ENCODE data around the gene HAPLN2.
"Not testable (repeated sequence)": the region's sequence is repeated elsewhere in the genome, so short reads cannot be mapped to it uniquely, and the experiment has no call there.

The HAPLN2 gene

GRCh38 chr1:156591432-156592157, 27.6 kb upstream of the HAPLN2 start, which contains the start of gene NAXE:
NAXE (plus strand) TSS chr1:156591776; CDS start chr1:156591805, 29 bp downstream.
- DNase-seq (ENCODE audit: low read depth in 2 of 3, low spot score in 1 of 3), result peak in 1 of 3 donors; percentile 65

DNA sequence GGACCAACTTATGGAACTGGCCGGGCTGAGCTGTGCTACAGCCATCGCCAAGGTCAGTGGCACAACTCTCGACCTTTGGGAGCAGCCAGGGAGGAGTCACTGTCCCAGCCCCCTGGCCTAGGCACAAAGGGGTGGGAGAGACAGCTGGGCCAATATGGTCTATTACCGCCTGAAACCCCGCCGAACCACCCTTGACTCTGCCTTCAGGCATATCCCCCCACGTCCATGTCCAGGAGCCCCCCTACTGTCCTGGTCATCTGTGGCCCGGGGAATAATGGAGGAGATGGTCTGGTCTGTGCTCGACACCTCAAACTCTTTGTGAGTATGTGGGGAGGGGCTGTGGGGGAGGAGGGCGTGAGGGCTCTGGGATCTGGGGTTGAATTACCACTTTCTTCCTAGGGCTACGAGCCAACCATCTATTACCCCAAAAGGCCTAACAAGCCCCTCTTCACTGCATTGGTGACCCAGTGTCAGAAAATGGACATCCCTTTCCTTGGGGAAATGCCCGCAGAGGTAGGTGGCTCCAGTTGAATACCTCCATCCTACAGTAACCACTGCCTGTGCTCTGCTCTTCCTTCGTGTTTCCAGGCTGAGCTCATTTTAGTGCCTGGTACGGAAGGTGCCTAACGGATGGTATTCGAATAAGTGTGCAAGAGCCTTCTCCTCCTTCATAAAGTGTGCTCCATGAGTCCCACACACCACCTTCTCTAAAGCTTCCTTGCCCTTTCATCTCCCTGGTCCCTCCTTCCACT, 26.9 kb upstream of the HAPLN2 start:
- no peak for DNase-seq (ENCODE audit: low read depth in 2 of 3, low spot score in 1 of 3)

DNA sequence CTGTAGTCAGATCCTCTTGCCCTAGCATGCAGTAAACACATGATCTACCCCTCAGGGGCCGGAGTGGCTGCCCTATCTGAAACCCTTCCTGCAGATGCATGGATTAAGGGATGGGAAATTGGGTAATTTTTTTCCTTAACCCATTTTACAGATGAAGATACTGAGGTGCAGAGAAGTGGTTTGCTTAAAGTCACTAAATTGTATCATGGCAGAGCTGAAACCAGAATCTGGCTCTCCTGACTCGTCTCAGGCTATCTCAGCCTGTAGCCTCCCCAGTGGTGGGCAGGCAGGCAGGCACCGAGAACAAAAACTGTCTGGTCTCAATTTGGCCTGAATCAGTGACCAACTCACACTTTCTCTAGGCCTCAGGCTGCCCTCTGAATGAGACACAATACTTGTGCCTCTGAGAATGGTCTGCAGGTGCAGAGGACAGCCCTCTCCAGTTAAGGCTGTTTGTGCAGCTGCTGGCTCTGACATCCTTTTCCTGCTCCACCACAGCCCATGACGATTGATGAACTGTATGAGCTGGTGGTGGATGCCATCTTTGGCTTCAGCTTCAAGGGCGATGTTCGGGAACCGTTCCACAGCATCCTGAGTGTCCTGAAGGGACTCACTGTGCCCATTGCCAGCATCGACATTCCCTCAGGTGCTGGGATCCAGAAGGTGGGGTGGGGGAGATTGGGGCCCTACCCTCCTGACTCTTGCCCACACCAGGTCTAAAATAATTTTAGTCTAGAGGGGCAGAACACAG, 26.1 kb upstream of the HAPLN2 start:
- no peak for DNase-seq (ENCODE audit: low read depth in 2 of 3, low spot score in 1 of 3)

- DNase-seq (ENCODE audit: low read depth in 2 of 3, low spot score in 1 of 3), result no peak
Measured at GRCh38 chr1:156593661-156593989, 25.6 kb upstream of the HAPLN2 start.

GRCh38 chr1:156594190-156594589, 25.0 kb upstream of the HAPLN2 start:
- no peak for DNase-seq (ENCODE audit: low read depth in 2 of 3, low spot score in 1 of 3)

DNA sequence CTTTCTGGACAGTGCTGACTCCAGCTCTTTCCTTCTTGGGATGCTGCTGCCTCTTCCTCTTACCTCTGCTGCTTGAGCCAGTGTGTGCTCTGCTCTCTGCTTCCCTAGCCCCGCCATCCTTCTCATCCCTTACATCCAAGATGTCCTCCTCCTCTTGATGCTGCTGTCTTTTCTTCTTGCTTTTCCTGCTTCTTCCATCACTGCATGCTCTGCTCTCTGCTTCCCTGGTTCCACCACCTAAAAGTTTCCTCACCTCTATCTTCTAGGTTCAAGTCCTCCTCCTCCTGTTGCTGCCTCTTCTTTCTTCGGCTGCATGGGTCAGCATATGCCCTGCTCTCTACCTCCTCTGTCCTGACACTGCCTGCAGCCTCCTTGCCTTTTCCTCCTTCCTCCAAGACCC, 24.2 kb upstream of the HAPLN2 start:
- DNase-seq (ENCODE audit: low read depth in 2 of 3, low spot score in 1 of 3), result no peak

DNA sequence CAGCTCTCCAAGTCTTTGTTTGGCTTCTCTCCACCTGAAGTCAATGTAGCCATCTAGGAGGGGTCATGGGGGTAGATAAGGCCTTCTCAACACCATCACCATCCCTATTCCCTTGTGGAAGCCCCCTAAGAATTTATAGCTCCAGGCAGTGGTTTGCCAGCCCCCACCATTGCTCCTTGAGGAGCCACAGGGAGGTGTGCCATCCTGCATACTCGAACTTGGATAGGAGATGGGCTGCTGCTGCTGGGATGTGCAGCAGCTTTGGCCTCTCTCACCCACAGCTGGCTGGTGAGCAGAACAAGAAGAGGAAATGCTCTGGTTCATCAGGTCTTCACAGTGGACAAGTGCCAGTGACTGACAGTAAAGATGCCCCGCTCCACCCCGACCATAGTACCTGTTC, 22.8 kb upstream of the HAPLN2 start:
- no peak for DNase-seq (ENCODE audit: low read depth in 2 of 3, low spot score in 1 of 3)

GRCh38 chr1:156598125-156598524, 21.1 kb upstream of the HAPLN2 start:
- no peak for DNase-seq (ENCODE audit: low read depth in 2 of 3, low spot score in 1 of 3)

GRCh38 chr1:156598731-156599432, 20.3 kb upstream of the HAPLN2 start:
- no peak for DNase-seq (ENCODE audit: low read depth in 2 of 3, low spot score in 1 of 3)

DNA sequence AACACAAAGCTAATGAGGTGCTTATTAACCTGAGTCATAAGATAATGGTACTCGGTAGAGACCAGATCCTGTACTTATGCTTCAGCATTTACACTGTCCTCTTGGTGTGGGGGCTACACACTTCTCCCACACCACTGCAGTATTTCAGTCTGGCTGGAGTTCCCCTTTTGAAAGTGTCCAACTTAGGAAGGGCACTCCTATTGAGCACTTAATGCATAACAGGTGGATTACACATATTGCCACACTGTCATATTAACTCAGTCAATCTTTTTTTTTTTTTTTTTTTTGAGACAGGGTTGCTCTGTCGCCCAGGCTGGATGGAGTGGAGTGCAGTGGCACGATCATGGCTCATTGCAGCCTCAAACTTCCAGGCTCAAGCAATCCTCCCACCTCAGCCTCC, 19.4 kb upstream of the HAPLN2 start:
- DNase-seq (ENCODE audit: low read depth in 2 of 3, low spot score in 1 of 3), result no peak

DNA sequence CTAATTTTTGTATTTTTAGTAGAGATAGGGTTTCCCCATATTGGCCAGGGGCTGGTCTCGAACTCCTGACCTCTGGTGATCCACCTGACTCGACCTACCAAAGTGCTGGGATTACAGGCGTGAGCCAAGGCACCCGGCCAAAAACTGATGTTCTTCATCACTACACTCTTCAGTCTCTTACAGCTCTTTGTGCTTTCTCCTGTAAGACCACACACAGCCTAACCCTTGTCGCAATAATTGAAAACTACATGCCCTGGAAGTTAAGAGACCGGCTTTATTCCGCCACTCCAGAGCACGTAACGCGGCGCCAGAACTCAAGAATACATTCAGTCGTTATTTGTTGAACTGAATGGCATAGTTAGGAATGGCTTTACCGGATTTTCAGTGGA, 18.5 kb upstream of the HAPLN2 start:
- DNase-seq (ENCODE audit: low read depth in 2 of 3, low spot score in 1 of 3), result no peak

- DNase-seq (ENCODE audit: low read depth in 2 of 3, low spot score in 1 of 3), result peak; percentile 68 to 81 (median 74)
Measured at GRCh38 chr1:156601122-156601830, 17.9 kb upstream of the HAPLN2 start, which contains the start of gene GPATCH4. GPATCH4 (minus strand) TSS chr1:156601479.

DNA sequence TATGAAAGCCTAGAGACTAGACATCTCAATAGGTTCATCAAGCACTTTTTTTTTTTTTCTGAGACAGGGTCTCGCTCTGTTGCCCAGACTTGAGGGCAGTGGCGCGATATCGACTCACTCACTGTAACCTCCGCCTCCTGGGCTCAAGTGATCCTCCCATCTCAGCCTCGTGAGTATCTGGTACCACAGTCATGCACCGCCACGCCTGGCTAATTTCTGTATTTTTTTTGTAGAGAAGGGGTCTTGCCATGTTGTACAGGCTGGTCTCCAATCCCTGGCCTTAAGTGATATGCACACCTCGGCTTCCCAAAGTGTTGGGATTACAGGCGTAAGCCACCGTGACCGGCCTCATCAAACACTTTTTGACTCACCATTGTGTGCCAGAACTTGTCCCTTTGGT, 17.3 kb upstream of the HAPLN2 start:
- no peak for DNase-seq (ENCODE audit: low read depth in 2 of 3, low spot score in 1 of 3)

DNA sequence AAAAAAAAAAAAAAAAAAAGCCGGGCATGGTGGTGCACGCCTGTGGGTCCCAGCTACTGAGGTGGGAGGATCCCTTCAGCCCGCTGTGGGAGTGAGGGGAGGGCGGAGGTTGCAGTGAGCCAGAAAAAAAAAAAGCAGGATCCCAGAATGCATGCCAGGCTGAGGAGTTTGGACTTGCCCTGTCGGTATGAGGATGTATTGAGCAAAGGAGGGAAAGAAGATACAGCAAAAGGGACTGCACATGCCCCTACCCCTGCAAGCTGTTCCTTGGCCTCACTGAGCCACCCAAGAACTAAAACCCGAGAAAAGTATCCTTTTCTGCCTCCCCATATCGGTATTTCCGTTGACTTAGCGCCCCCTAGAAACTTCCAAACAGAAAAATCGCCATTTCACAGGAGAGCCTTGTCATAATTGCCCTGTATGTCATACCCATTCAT, 16.6 kb upstream of the HAPLN2 start:
- no peak for DNase-seq (ENCODE audit: low read depth in 2 of 3, low spot score in 1 of 3)

DNA sequence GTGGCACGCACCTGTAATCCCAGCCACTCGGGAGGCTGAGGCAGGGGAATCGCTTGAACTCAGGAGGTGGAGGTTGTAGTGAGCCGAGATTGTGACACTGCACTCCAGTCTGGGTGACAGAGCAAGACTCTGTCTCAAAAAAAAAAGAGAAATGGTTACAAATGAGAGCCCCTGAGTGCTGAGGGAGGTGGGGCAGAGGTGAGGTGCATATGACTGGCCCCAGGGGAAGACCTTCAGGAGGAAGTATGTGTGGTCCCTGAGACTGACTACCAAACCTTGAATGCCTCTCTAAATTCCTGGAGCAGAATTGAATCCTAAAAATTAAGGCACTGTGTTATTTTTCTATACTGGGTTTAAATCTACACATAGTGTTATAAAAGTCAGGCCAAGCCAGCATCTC, 11.9 kb upstream of the HAPLN2 start:
- not testable (repeated sequence) for DNase-seq (ENCODE audit: low read depth in 2 of 3, low spot score in 1 of 3)

DNA sequence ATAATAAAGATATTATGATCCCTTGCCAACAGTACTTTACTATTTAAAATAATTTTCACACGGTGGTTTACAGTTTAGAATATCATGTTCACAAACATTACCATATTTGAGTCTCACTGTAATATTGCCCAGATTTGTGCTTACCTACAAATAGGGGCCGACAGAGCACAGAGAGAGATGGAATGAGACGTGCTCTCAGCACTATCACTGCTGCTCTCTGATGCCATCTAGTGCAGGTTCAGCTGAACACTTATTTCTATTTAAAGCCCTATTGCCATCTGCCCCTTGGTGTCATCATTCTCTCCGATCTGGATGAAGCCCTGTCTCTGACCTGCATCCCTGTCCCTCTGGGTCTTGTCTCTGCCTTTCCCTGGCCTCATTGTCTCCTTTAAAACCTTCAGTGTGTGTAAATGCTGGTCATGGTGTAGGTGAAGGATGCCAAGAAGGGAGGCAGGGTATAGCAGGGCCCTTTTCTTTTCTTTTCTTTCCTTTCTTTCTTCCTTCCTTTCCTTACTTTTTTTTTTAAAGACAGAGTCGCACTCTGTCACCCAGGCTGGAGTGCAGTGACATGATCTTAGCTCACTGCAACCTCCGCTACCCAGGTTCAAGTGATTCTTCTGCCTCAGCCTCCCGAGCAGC, 11.1 kb upstream of the HAPLN2 start:
- DNase-seq (ENCODE audit: low read depth in 2 of 3, low spot score in 1 of 3), result peak in 1 of 3 donors; percentile 66

- peak in 1 of 3 donors; percentile 61 for DNase-seq (ENCODE audit: low read depth in 2 of 3, low spot score in 1 of 3)
Measured at GRCh38 chr1:156608981-156609380, 10.2 kb upstream of the HAPLN2 start.

DNA sequence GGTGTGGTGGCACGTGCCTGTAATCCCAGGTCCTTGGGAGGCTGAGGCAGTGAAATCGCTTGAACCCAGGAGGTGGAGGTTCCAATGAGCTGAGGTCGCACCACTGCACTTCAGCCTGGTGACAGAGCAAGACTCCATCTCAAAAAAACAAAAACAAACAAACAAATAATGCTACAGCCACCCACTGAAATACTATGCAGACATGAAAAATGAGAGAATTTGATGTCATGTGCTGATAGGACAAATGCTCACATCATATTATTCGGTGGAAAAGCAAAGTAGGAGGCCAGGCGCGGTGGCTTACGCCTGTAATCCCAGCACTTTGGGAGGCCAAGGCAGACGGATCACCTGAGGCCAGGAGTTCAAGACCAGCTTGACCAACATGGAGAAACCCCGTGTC, 9.1 kb upstream of the HAPLN2 start:
- DNase-seq (ENCODE audit: low read depth in 2 of 3, low spot score in 1 of 3), result not testable (repeated sequence)

GRCh38 chr1:156612666-156613065, 6.5 kb upstream of the HAPLN2 start:
- DNase-seq (ENCODE audit: low read depth in 2 of 3, low spot score in 1 of 3), result no peak

DNA sequence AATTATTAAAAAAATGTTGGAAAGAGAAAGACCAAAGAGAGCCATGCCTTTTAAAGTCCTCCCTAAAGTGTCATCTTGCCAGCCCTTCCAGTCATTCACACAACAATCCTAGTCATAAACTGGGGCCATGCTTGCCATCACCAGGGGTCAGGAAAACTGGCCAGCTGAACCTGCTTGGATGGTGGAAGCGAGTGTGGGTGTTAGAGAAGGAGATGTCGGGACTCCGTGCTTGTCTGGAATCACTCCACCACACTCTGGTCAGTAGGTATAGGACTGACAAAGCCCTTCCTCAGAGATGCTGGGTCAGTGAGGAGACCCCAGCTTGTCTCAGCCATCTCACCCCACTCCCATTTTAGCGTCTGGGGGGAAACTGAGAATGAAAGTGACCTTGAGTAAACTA, 3.3 kb upstream of the HAPLN2 start:
- DNase-seq (ENCODE audit: low read depth in 2 of 3, low spot score in 1 of 3), result no peak

All from stimulated activated CD4-positive, alpha-beta T cell treated with anti-CD3 and anti-CD28 coated beads, Interleukin-12 subunit alpha, Interleukin-12 subunit beta, amount 100 ng/mL, for 48 hours (primary cell).